GM12878 (cell line): Measurements from ENCODE around the gene C19orf73. TPM values are rescaled to one million over a fixed set of nuclear protein-coding genes. Genes with fewer than 3 reads are reported as not detected.

Source experiments
- ATAC-seq: fragments of 200-7000 bp; cut with Tn5 transposase; 3 replicates; pipeline ENCODE4 v1.9.1; 2020; ENCODE audit warnings: mild to moderate bottlenecking, moderate library complexity
- BruUV-seq: library from RNA; stranded (reverse); fragments of 400-500 nt; replicated peaks from 2 replicates; lab custom pipeline; 2021; lab: Mats Ljungman, UMichigan
- CTCF ChIA-PET: fragments of 300-600 bp; sonication (Branson Sonifier 250); formaldehyde crosslinking; extraction: SDS; loops from one replicate; lab custom pipeline; 2021; ENCODE audit warnings: inconsistent platforms; lab: Yijun Ruan, JAX
- POLR2A ChIA-PET: fragments of 350-600 bp; formaldehyde crosslinking; extraction: SDS; loops from one replicate; lab custom pipeline; 2021; ENCODE audit warnings: inconsistent platforms; lab: Charles Lee
- RAD21 ChIA-PET: fragments of 300-600 bp; sonication (Branson Sonifier 250); formaldehyde crosslinking; loops from one replicate; lab custom pipeline; 2023; ENCODE audit warnings: antibody characterized with exemption; ENCODE audit not compliant: unreplicated experiment; lab: Charles Lee
- SMC1A ChIA-PET: fragments of 300-600 bp; sonication (Branson Sonifier 250); formaldehyde crosslinking; loops from one replicate; lab custom pipeline; 2023; ENCODE audit not compliant: unreplicated experiment, uncharacterized antibody; lab: Charles Lee
- DNase-seq: peaks from one replicate; pipeline ENCODE4 v3.0.0-alpha.2; 2011; ENCODE audit warnings: low read depth, low spot score
- FAIRE-seq: peaks from 3 replicates; lab custom pipeline; 2011; peaks lifted over from hg19 to GRCh38; lab: Jason Lieb, UNC
- H2AFZ ChIP-seq: 2 replicates; pipeline ENCODE4 v1.6.0; 2011; ENCODE audit warnings: low read depth, low read length, control low read depth; ENCODE audit not compliant: control insufficient read depth
- H3K27ac ChIP-seq: 2 replicates; pipeline ENCODE4 v1.5.1; 2011; ENCODE audit warnings: control low read depth; ENCODE audit not compliant: control insufficient read depth, insufficient read depth
- H3K27me3 ChIP-seq, 2 experiments: replicated peaks in 1 of 2; 2 replicates each; pipeline versions ENCODE4 v1.6.0 to v1.6.1; 2011; ENCODE audit warnings: low read length in 1 of 2; ENCODE audit not compliant: control insufficient read depth in 2 of 2, insufficient read depth in 2 of 2
- H3K36me3 ChIP-seq, 2 experiments: 2 replicates each; pipeline ENCODE4 v1.5.1; 2011; ENCODE audit warnings: low read length in 1 of 2; ENCODE audit not compliant: control insufficient read depth in 2 of 2, insufficient read depth in 2 of 2
- H3K4me1 ChIP-seq: 2 replicates; pipeline ENCODE4 v1.6.1; 2011; ENCODE audit warnings: mild to moderate bottlenecking, low read length, moderate library complexity, mixed read lengths; ENCODE audit not compliant: control insufficient read depth, insufficient read depth
- H3K4me2 ChIP-seq: 2 replicates; pipeline ENCODE4 v1.6.0; 2011; ENCODE audit warnings: control low read depth; ENCODE audit not compliant: control insufficient read depth, insufficient read depth
- H3K4me3 ChIP-seq: fragments of 200-600 bp; sonication (generic); 2 replicates; pipeline ENCODE4 v1.5.1; 2016
- H3K79me2 ChIP-seq: 2 replicates; pipeline ENCODE4 v1.6.0; 2011; ENCODE audit warnings: low read length; ENCODE audit not compliant: control insufficient read depth, insufficient read depth
- H3K9ac ChIP-seq: 2 replicates; pipeline ENCODE4 v1.8.0; 2011; ENCODE audit warnings: low read length, control low read depth, mixed read lengths; ENCODE audit not compliant: control insufficient read depth, insufficient read depth
- H3K9me3 ChIP-seq: replicated peaks from 3 replicates; pipeline ENCODE4 v1.5.1; 2011; ENCODE audit warnings: mild to moderate bottlenecking, low read length; ENCODE audit not compliant: control insufficient read depth, insufficient read depth
- H4K20me1 ChIP-seq: 2 replicates; pipeline ENCODE4 v1.6.0; 2011; ENCODE audit not compliant: control insufficient read depth, insufficient read depth
- HCFC1 ChIP-seq: fragments of 150-350 bp; IDR thresholded peaks from 2 replicates; pipeline ENCODE4 v1.6.1; 2014; ENCODE audit warnings: low read length
- MYC ChIP-seq: IDR thresholded peaks from 2 replicates; pipeline ENCODE4 v1.6.1; 2011; ENCODE audit warnings: mild to moderate bottlenecking, low read length, moderate library complexity, inconsistent platforms; ENCODE audit not compliant: insufficient read depth, insufficient replicate concordance, insufficient read length, severe bottlenecking
- NR2F1 ChIP-seq: fragments of 450-650 bp; conservative IDR thresholded peaks from 2 replicates; pipeline ENCODE4 v1.6.1; 2017; ENCODE audit warnings: mild to moderate bottlenecking
- POLR2AphosphoS2 ChIP-seq: IDR thresholded peaks from 2 replicates; pipeline ENCODE4 v1.6.1; 2011; ENCODE audit warnings: low read depth, mild to moderate bottlenecking, low read length, improper control_type of control experiment, moderate library complexity
- WRNIP1 ChIP-seq: IDR thresholded peaks from 2 replicates; pipeline ENCODE4 v1.6.1; 2011; ENCODE audit warnings: low read depth, low read length, improper control_type of control experiment, borderline replicate concordance
- WGBS: methylation state at CpG from one replicate; pipeline ENCODE4 v1.1.6; 2016; ENCODE audit warnings: low lambda C conversion rate; ENCODE audit not compliant: insufficient replicate concordance, insufficient coverage; ENCODE audit errors: missing lambda C conversion rate; 5-methylcytosine and 5-hydroxymethylcytosine counted together
- in situ Hi-C: fragments of 300-500 bp; cut with MboI; formaldehyde crosslinking; loops from 9 replicates; pipeline ENCODE4 v1.14.3; 2018; ENCODE audit warnings: mixed read lengths
- intact Hi-C: fragments of 100-400 bp; cut with micrococcal nuclease; formaldehyde crosslinking; loops from one replicate; pipeline ENCODE4 v1.14.2; 2022; ENCODE audit not compliant: unreplicated experiment
- polyA plus RNA-seq, 11 experiments: library from polyadenylated mRNA; depleted of rRNA in 4 of 11; unstranded in 6 of 11; stranded (reverse) in 5 of 11; fragments of >200 nt; fragmentation: Nextera tagmentation in 4 of 11; fragmentation: Illumina TruSeq in 1 of 11; extraction: Ambion mirVana in 4 of 11; extraction: Trizol in 1 of 11; gene quantifications; 1 replicate in 1 of 11; 2 replicates in 10 of 11; pipeline versions ENCODE4 v1.2.1 to v1.2.3, GENCODE V29; 2011 to 2016; ENCODE audit warnings: inconsistent platforms in 2 of 11, missing spikeins in 2 of 11, low read depth in 1 of 11
- total RNA-seq, 4 experiments: library from RNA; depleted of rRNA in 3 of 4; stranded (reverse); fragments of >200 nt in 3 of 4; fragmentation: Illumina TruSeq in 1 of 4; extraction: Trizol in 1 of 4; gene quantifications; 2 replicates each; pipeline versions ENCODE4 v1.2.1 to v1.2.3, GENCODE V29; 2013 to 2021
- TF ChIP-seq, protein P1 (sequence below): fragments of 150-350 bp; IDR thresholded peaks from 2 replicates; pipeline ENCODE4 v1.6.1; 2016; ENCODE audit warnings: low read depth, low read length

C19orf73 gene
- total and polyA plus RNA-seq, 10 of the 15 experiments (the other 5 are each of a cell fraction or from before 2014, with no cell fraction given) = 0.20 to 2.0 (median 0.80) TPM

DNA sequence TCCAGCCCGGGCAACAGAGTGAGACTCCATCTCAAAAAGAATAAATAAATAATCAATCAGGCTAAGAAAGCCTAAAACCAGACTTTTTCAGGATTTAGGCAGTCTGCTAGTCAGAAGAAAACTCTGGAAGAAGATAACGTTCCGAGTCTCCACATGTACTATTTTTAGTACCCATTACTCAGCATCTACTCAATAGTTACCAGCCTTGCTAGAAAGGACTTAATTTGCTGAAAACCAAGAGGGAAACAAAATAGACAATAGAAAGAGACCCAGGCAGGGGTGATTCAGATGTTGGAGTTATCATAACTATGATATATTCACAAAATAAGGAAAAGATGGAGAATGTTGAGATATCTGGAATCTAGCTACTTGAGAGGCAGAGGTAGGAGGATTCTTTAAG, 8.4 kb downstream of the C19orf73 start (continued):
- TF ChIP-seq, protein P1, sequence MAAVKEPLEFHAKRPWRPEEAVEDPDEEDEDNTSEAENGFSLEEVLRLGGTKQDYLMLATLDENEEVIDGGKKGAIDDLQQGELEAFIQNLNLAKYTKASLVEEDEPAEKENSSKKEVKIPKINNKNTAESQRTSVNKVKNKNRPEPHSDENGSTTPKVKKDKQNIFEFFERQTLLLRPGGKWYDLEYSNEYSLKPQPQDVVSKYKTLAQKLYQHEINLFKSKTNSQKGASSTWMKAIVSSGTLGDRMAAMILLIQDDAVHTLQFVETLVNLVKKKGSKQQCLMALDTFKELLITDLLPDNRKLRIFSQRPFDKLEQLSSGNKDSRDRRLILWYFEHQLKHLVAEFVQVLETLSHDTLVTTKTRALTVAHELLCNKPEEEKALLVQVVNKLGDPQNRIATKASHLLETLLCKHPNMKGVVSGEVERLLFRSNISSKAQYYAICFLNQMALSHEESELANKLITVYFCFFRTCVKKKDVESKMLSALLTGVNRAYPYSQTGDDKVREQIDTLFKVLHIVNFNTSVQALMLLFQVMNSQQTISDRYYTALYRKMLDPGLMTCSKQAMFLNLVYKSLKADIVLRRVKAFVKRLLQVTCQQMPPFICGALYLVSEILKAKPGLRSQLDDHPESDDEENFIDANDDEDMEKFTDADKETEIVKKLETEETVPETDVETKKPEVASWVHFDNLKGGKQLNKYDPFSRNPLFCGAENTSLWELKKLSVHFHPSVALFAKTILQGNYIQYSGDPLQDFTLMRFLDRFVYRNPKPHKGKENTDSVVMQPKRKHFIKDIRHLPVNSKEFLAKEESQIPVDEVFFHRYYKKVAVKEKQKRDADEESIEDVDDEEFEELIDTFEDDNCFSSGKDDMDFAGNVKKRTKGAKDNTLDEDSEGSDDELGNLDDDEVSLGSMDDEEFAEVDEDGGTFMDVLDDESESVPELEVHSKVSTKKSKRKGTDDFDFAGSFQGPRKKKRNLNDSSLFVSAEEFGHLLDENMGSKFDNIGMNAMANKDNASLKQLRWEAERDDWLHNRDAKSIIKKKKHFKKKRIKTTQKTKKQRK = no peak
- no peak for TF ChIP-seq MYC

DNA sequence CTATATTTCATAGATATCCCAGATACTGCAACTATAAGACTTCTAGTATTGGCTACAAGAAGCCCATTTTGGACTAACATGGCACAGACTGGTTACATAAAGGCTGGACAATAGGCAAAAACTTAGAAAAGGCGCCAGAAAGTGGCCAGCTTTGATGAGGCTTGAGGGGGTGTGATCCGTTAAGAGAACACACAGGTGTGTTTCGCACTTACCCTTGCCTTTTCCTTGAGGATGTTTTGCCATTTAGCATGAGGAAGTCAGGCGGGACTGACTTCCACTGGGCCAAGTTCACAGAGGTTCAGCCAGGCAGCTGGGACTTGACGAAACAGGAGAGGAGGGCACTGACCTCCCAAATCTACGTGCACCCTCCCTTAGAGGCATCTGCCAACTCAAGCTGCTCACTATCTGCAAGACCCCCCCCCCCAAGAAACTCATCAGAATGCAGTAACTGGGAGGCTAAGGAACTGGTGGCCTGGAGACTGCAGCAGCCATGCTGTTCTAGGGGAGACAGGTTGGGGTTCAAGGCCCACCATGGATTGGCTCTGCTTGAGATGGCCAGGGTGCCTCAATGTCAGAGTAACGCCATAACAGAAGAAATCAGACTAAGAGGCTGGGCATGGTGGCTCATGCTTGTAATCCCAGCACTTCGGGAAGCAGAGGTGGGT, 9.2 kb downstream of the C19orf73 start:
- DNase-seq = no peak
- BruUV-seq = no TSS peak
- intact Hi-C loops = no loop called here
- ChIA-PET CTCF (interaction anchor here (1.1 to 1.7 kb wide), 2 partner anchors 12 to 37 kb away, joined by 3 to 9 read pairs; no protein-coding TSS in a partner anchor), SMC1A (no interaction called here), RAD21 (no interaction called here), POLR2A (interaction anchor here (0.7 kb wide), 1 partner anchor 341 kb away, joined by 8 read pairs; no protein-coding TSS in a partner anchor)
- Histone ChIP-seq H3K4me1 (peaks cover 4% of the 10 kb centered on the region), H3K36me3 (peaks cover 7 to 30% of the 10 kb centered on the region in 2 experiments), H2AFZ (no peak overlapping the region), H3K9ac (no peak overlapping the region), H3K4me2 (no peak overlapping the region), H4K20me1 (no peaks in the 10 kb centered on the region), H3K27ac (no peak overlapping the region), H3K9me3 (no peaks in the 10 kb centered on the region), H3K27me3 (no peaks in the 10 kb centered on the region), H3K79me2 (no peaks in the 10 kb centered on the region), H3K4me3 (no peak overlapping the region)
- no peak for ATAC-seq
- in situ Hi-C loops = no loop called here
- no peak for FAIRE-seq
- 88% methylated on average over 8 of the region's 8 CpGs for WGBS
- peak; percentile 54; the same call in 1 of the 2 replicates for TF ChIP-seq POLR2AphosphoS2
- no peak for TF ChIP-seq NR2F1
- no peak for TF ChIP-seq HCFC1
- no peak for TF ChIP-seq WRNIP1
